Amygdala (tissue), 56 donors: ENCODE results near the gene SHE.
A peak's percentile ranks its signal among the peaks of the same experiment; 100 is the strongest.

ENCODE experiments used
- DNase-seq, 56 donors: peaks; one replicate each; lab custom pipeline; 2025; lab: John Stamatoyannopoulos, UW

SHE gene

DNA sequence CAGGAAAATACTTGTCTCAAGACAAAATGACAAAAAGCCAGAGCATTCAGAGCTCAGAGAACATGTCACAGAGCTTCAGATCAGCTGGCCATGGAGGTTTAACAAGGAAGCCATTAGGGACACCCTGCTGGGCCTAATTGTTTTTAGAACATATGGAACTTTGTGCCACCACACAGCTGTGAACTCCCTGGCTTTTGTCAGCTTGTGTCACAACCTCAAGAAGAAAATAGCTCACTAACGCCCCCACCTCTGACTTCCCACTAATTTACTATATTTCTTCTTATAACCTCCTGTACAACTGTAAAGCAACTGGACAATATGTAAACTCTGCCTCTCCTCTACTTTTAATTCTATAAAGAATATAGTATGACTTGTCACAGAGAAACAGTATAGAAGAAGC is 21.2 kb downstream of the SHE start:
- no peak for DNase-seq

DNA sequence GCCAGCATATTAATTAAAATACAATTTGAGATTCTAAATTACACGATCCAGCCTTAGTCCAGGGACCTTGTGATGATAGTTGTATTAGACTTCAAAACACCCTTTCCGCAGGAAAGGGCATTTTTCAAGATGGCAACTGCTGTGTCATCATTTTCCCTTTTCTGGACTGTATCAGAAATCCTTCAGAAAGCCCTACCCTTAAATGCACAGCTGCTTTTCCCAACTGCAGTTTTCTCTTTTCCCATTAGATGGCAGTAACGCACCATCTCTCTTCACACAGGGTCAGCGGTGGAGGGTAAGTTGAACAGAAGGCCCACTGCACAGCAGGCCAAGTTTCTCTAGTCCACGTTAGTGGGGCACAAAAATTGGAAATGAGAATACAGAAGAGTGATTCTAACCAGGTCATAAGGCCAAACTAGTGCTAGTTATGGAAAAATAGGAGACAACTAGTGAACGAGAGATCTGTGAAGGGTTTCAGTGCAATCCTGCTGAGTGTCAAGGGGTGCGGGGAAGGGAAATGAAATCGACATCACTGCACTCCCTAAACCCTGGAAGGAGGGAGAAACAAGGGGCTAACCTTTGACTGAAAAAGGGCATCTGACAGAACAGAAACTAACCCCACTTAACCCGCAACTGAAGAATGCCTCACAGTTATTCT is 22.3 kb downstream of the SHE start:
- peak in 44 of 56 donors; percentile 11 to 88 (median 49) for DNase-seq

DNA sequence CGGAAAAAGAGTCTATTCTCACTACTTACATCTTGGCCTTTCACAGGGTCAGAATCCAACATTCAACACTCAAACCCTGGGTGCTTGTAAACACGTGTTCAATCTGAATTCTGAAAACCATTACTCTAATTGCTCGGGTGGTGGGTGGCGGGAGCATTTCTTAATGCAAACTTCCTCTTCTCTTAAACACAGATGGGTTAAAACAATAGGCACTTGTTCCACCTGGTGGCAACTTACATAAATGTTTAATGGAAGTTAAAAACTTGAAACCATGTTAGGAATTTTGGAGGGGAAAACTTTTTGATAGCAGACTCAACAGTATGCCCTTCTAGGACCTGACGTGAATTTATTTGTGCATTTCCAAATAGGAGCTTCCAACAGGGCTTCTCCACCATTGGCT is 23.6 kb downstream of the SHE start:
- no peak for DNase-seq

DNA sequence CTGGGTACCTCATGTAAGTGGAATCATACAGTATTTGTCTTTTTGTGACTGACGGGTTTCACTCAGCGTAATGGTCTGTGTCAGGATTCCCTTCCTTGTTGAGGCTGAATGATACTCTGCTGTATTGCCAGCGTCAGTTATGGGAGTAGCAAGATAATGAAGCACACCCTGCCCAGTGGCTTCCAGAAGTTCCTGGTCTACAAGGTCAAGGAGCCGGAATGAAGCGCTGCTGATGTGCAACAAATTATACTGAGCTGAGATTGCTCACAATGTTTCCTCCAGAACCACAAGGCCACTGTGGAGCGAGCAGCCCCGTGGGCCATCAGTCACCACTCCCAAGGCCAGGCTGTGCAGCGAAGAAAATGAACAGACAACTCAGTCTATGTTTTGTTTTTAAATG is 24.2 kb downstream of the SHE start:
- DNase-seq, result no peak

DNA sequence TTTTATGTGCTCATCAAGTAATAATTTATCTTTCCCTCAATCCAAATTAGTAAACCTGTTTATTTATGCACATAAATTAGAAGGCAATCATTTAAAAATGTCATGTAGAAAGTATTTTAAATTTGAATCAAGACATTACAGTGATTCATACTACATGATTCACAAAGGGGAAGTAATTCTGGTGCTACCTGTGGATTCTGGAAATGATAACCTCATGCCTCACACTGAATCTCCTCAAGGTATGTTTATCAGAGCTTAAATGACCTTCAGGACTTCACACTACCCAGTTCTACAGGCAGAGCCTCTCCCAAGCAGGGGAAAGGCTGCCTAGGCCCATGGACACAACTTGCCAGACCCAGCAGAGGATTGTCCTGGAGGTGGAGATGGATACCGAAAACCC is 25.4 kb downstream of the SHE start:
- no peak for DNase-seq

DNA sequence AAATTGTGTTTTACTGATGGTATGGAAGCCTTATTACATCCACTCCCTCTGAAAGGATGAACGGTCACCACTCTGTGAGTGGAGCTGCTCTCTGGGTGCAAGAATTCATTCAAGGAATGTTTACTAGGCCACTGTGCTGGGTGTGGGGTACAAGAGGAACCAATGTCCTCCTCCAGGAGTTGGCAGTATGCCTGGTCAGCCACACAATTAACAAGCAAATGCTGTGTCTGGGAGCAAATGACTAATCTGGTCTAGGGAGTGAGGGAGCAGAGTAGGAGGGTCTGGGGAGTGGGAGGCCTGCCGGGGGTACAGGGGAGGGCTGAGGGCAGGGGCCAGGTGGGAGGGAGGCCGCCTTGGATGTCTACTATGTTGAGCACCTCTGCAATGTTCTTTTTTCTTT is 27.4 kb downstream of the SHE start:
- peak in 54 of 56 donors; percentile 13 to 91 (median 74) for DNase-seq

DNA sequence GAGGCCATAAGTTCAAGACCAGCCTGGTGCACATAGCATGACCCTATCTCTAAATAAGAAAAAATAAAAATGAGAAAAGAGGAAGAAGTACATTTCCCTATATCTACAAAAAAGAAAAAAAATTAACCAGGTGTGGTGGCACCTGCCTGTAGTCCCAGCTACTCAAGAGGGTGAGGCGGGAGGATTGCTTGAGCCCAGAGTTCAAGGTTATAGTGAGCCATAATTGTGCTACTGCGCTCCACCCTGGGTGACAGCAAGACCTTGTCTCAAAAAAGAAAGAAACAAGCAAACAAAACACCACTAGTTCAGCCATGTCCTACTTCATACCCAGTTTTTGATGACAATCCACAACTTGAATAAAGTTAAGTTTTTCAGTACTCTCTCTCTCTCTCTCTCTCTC is 30.9 kb downstream of the SHE start:
- DNase-seq, result no peak

DNA sequence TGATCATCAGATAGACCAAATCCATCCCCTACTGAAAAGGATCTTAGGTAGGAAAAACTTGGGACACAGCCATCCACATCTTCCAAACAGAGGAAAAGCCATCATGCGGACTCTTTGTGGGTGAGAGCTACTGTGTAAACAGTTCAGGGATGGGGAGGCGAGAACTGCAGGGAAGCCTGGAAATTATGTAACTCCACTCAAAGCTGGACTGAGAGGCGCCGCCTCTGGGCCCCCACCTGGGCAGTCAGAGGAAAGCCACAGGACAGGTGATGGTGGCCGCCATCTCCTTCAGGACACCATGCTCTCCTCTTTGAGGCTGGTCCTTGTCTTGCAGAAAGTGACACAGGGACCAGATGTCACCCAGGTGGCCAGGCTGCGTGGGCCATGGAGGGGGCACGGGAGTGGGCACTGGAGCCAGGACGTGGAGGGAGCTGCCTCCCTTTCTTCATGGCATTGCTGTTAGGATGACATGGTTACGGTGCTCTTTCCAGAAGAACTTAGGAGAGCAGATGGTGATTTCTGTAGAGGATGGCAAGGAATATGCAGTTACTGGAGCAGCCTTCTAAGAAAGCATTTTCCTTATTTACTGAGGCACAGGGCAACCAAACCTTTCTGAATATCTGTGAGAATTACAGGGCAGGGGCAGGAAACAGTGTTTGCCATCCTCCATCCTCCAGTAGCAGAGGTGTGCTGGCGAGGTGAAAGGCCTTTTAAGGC is 32.2 kb downstream of the SHE start:
- DNase-seq, result no peak

DNA sequence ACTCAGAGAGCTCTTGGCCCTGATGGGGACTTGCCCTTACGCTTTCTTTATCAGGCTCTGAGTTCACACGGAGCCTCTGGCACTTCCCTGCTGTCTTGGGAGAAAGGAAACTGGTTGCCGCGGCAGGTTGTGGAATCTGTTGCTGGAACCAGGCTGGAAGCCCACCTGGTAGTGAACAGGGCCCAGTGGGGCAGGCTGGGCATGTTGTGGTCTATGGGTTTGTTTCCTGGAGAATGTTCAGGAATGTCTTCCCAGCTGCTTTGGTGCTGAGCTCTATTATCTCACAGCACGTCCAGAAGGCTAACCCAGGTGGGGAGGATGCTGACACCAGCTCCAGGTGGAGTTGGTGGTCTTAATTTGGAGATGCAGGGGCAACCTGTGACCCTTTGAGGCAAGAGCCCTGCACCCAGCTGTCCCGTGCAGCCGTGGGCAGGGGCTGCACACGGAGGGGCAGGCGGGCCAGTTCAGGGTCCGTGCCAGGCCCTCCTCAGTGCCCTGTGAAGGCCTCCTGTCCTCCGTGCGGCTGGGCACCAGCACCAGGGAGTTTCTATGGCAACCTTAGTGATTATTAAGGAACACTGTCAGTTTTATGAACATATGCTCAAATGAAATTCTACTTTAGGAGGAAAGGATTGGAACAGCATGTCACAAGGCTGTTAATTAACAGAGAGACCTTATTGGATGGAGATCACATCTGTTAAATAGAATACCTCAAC is 33.5 kb downstream of the SHE start:
- peak in 2 of 56 donors; percentile 17 to 28 for DNase-seq

DNA sequence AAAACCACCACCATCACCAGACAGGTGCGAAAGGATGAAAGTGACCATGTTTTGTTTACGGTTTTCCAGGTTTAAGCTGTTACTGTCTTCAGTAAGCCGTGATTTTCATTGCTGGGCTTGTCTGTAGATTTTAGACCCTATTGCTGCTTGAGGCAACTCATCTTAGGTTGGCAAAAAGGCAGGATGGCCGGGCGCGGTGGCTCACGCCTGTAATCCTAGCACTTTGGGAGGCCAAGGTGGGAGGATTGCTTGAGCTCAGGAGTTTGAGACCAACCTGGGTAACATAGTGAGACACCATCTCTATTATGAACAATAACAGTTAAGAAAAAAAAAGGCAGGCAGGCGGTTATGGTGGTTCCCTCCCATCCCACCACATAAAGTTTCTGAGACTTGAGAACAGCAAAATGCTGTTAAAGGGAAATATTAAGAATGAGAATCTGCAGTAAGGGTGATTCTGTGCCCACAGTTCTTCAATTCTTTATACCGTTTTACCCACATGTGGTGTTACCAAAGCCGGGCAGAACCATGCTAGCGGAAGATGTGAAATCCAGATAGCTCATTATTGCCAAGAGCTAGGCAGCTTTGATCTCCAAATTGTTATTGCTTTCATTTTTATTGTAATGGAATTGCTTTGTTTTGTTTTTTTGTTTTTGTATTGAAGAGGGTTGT is 34.6 kb downstream of the SHE start:
- no peak for DNase-seq

DNA sequence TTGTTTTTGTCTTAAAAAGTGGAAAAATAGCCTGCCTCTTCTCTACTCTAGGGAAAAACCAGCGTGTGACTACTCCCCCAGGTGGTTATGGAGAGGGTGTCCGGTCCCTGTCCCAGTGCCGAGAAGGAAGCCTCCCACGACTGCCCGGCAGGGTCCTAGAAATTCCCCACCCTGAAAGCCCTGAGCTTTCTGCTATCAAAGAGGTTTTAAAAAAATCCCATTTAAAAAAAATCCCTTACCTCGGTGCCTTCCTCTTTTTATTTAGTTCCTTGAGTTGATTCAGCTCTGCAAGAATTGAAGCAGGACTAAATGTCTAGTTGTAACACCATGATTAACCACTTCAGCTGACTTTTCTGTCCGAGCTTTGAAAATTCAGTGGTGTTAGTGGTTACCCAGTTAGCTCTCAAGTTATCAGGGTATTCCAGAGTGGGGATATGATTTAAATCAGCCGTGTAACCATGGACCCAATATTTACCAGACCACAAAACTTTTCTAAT is 35.2 kb downstream of the SHE start:
- DNase-seq, result peak in 3 of 56 donors; percentile 9 to 16 (median 12)

DNA sequence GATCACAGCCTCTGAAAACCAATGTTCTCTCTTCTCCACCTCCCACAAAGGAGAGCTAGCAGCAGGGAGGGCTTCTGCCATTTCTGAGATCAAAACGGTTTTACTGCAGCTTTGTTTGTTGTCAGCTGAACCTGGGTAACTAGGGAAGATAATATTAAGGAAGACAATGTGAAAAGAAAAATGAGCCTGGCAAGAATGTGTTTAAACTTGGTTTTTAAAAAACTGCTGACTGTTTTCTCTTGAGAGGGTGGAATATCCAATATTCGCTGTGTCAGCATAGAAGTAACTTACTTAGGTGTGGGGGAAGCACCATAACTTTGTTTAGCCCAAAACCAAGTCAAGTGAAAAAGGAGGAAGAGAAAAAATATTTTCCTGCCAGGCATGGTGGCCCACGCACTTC is 36.0 kb downstream of the SHE start:
- no peak for DNase-seq

DNA sequence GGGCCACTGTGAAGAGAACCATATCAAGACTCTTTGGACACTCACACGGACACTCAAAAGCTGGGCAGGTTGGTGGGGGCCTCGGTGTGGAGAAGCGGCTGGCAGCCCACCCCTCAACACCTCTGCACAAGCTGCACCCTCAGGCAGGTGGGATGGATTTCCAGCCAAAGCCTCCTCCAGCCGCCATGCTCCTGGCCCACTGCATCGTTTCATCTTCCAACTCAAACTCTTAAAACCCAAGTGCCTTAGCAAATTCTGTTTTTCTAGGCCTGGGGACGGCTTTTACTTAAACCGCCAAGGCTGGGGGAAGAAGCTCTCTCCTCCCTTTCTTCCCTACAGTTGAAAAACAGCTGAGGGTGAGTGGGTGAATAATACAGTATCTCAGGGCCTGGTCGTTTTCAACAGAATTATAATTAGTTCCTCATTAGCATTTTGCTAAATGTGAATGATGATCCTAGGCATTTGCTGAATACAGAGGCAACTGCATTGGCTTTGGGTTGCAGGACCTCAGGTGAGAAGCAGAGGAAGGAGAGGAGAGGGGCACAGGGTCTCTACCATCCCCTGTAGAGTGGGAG is 36.5 kb downstream of the SHE start:
- DNase-seq, result no peak

DNA sequence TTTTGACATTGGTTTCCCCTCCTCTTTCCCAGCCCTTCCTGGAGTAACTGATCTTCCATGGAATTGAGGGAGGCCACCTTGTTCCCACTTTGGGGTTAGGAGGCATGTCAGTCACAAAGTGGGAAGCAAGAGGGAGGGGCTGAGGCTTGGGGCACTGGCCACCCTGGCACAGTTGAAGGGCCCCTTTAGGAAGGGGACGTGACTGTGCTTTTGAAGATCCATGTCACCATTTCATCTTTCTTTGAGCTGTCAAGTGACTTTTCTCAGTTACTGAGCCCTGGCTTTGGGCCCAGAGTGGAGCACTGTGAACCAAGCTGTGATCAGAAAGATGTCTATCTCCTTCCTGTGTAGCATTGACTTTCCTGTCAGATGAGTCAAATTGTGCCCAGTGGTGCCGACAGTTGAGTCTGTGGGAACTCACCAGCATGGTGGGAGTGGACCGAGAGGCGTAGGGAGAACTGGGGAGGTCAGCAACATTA is 38.7 kb downstream of the SHE start:
- DNase-seq, result no peak

DNA sequence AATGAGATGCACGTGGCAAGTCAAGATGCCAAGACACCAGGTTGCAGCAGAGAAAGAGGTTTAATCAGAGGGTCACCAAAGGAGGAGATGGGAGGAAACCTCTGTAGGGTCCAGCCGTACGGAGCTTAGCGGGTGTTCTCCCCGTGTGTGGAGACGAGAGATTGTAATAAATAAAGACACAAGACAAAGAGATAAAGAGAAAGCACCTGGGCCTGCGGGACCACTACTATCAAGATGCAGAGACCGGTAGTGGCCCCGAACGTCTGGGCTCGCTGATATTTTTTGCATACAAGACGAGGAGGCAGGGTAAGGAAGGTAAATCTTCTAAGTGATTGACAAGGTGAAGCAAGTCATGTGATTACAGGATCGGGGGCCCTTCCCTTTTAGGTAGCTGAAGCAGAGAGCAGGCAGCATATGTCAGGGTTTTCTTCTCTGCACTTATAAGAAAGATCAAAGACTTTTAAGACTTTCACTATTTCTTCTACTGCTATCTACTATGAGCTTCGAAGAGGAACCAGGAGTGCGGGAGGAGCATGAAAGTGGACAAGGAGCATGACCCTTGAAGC is 41.4 kb downstream of the SHE start:
- DNase-seq, result no peak

DNA sequence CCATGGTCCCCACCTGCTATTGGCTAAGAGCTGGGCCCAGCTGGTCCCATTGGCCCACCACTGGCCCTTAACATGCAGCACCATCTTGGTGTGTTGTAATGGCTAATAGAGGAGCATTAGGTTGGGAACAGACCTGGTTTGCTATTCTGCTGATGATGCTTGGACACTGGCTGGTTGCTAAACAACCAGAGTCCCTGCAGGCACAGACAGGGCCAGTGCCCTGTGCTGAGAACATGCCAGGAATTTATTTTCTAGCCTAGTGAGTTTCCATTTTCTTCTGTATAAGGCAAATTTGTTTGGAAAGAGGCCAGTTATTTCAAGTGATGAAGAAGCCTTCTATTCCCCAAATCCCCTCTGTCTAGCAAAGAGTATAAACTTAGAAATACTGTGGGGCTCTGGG is 43.1 kb downstream of the SHE start:
- peak in 6 of 56 donors; percentile 2 to 50 (median 40) for DNase-seq

DNA sequence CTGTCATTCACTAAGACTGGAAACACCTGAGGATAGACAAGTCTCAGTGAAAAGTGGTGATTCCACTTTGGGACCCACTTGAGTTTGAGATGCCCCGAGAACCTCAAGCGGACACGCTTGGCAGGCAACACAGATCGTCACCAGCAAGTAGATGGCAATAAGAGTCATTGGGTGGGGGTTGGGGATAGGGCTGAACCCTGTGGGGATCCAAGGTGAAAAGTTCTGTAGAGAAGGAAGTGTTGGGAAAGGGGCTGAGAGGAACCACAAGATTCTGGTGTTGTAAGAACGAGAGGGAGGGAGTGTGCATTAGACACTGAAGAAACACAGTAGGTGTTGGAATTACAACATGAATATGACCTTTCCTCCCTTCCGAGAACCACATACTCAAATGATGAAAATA is 45.6 kb downstream of the SHE start:
- no peak for DNase-seq

DNA sequence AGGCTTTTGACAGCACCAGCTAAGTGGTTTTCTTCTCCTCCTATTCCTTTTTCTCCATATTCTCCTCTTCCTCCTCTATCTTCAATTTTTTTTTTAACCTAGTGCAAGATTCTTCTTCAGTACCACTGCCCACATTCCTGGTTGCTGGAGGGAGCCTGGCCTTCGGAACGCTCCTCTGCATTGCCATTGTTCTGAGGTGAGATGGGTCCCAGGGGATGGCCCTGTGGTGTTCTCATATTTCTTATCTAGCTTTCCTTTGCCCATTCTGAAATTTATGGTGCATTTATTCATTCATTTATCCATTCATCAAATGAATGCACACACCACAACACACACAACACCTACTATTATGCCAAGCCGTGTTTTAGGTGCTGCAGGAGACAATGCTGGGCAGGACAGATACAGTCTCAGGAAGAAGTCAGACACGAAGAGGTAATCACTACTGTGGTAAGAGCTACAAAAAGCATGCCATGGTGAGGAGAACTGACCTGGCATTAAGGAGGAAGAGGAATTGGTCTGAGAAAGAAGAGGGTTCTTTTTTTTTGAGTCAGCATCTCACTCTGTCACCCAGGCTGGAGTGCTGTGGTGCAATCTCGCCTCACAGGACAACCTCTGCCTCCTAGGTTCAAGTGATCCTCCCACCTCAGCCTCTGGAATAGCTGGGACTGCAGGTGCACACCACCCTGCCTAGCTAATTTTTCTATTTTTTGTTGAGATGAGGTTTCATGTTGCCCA is 47.7 kb downstream of the SHE start:
- DNase-seq, result no peak

DNA sequence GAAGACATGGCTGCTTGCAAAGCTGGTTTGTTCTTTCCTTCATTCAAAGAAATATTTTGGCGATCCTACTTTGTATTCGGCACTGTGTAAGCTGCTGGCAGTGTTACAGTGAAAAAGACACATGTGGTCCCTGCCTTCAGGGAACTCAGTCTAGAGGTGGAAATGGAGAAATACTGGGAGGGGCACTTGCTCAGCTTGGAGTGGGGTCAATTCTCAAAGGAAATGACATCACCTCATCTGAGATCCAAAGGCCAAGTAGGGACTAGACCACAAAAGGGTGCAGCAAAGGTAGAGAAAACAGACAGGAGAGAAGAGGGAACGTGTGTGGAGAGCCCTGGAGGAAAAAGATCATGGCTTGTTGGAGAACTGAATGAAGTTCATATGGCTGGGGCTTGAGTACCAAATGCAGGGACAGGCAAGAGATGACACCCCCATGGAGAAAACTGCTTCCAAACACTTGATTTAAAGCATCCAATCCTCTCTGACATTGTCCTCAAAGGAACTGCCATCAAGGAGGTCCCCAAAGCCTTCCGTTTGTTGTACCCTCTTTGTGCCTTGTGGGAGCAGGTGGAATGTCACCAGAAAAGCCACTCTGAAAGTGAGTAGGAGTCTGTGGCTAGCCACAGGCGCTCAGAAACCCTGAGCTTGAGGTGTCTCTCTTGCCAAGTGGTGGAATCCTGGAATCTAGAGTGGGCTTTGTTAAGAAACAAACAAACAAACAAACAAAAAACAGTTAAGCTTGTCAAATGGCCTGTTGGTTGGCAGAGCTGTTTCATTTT is 48.4 kb downstream of the SHE start:
- peak in 2 of 56 donors; percentile 7 to 42 for DNase-seq
